ENCODE data around the gene DCTN2. TPM values are rescaled to one million over a fixed set of nuclear protein-coding genes. Genes with fewer than 3 reads are reported as not detected.

DCTN2 gene
- polyA plus RNA-seq, 1 donor (not counting 4 experiments of a cell fraction or from before 2014, with no cell fraction given), result 132 TPM

- peak within 1 kb of the TSS; percentile 85 for H3K4me2 ChIP-seq (ENCODE audit: control insufficient read depth, extremely low read depth, insufficient read depth, low read depth, low read length)
- peak within 1 kb of the TSS; percentile 94 for H3K9ac ChIP-seq (ENCODE audit: control insufficient read depth, extremely low read depth, insufficient read depth, low read length)
- H3K9me3 ChIP-seq (ENCODE audit: control insufficient read depth, low read depth, low read length), result no peaks in the 10 kb centered on the region
- no peak for TF ChIP-seq CTCF (optimal IDR thresholded peaks at IDR 0.05 in 1 of 3, IDR thresholded peaks at IDR 0.05 in 1 of 3, conservative IDR thresholded peaks at IDR 0.05 in 1 of 3; ENCODE audit: extremely low read depth in 1 of 3, insufficient read depth in 2 of 3, low read length in 3 of 3)
- no peak for TF ChIP-seq EZH2 (IDR thresholded peaks at IDR 0.05; ENCODE audit: low read length)
- H3K9me1 ChIP-seq (ENCODE audit: control insufficient read depth, extremely low read depth, insufficient read depth, low read length), result no peaks in the 10 kb centered on the region
- peaks cover 9% of the 10 kb centered on the region for H3K4me1 ChIP-seq (ENCODE audit: control insufficient read depth, extremely low read depth, insufficient read depth, low read length)
- peak within 1 kb of the TSS; percentile 87 for H3K27ac ChIP-seq (ENCODE audit: control insufficient read depth, insufficient read depth, low read length)
- H3K79me2 ChIP-seq (ENCODE audit: control insufficient read depth, insufficient read depth, low read length), result peaks cover 27% of the 10 kb centered on the region
- dilution Hi-C loops (cut with MboI; ENCODE audit: extremely low pct_ligation_motif_present, low sequenced_read_pairs), result no loop called here
- peak; percentile 84 for DNase-seq (ENCODE audit: low read depth, low spot score)
- FAIRE-seq, result peak; percentile 64
- H3K27me3 ChIP-seq (ENCODE audit: control insufficient read depth, extremely low read depth, insufficient read depth, low read length), result no peaks in the 10 kb centered on the region
- H3K4me3 ChIP-seq (ENCODE audit: control insufficient read depth in 2 of 3, extremely low read depth in 1 of 3, insufficient read depth in 2 of 3, low read depth in 1 of 3, low read length in 3 of 3), result peak within 1 kb of the TSS; percentile 81 to 99 (median 96)
- H3K36me3 ChIP-seq (ENCODE audit: control insufficient read depth in 2 of 2, extremely low read depth in 1 of 2, insufficient read depth in 2 of 2, low read length in 2 of 2), result peaks cover 21 to 22% of the 10 kb centered on the region in 2 experiments
- peak within 1 kb of the TSS; percentile 87 for H2AFZ ChIP-seq (ENCODE audit: control insufficient read depth, low read length)
- H4K20me1 ChIP-seq (ENCODE audit: control insufficient read depth, extremely low read depth, insufficient read depth, low read length), result no peaks in the 10 kb centered on the region
Measured at GRCh38 chr12:57487597-57488401, 59.2 kb downstream of the DCTN2 start, which contains the start of gene MARS1. TSS of gene MARS1 (plus strand) at chr12:57488068. CDS start at chr12:57488091, 23 bp downstream.

GRCh38 chr12:57487055-57487596, 59.9 kb downstream of the DCTN2 start:
- no peaks in the 10 kb centered on the region for H3K27me3 ChIP-seq (ENCODE audit: control insufficient read depth, extremely low read depth, insufficient read depth, low read length)
- H3K4me2 ChIP-seq (ENCODE audit: control insufficient read depth, extremely low read depth, insufficient read depth, low read depth, low read length), result peak overlapping the region; percentile 61
- H3K9me1 ChIP-seq (ENCODE audit: control insufficient read depth, extremely low read depth, insufficient read depth, low read length), result no peaks in the 10 kb centered on the region
- H4K20me1 ChIP-seq (ENCODE audit: control insufficient read depth, extremely low read depth, insufficient read depth, low read length), result no peaks in the 10 kb centered on the region
- no peak overlapping the region for H3K27ac ChIP-seq (ENCODE audit: control insufficient read depth, insufficient read depth, low read length)
- dilution Hi-C loops (cut with MboI; ENCODE audit: extremely low pct_ligation_motif_present, low sequenced_read_pairs), result no loop called here
- DNase-seq (ENCODE audit: low read depth, low spot score) (no peak), FAIRE-seq (no peak)
- H2AFZ ChIP-seq (ENCODE audit: control insufficient read depth, low read length), result peak overlapping the region; percentile 70
- H3K36me3 ChIP-seq (ENCODE audit: control insufficient read depth in 2 of 2, extremely low read depth in 1 of 2, insufficient read depth in 2 of 2, low read length in 2 of 2), result peaks cover 19% of the 10 kb centered on the region in 2 experiments
- TF ChIP-seq EZH2 (IDR thresholded peaks at IDR 0.05; ENCODE audit: low read length) (no peak), CTCF (optimal IDR thresholded peaks at IDR 0.05 in 1 of 3, IDR thresholded peaks at IDR 0.05 in 1 of 3, conservative IDR thresholded peaks at IDR 0.05 in 1 of 3; ENCODE audit: extremely low read depth in 1 of 3, insufficient read depth in 2 of 3, low read length in 3 of 3) (no peak)
- H3K4me1 ChIP-seq (ENCODE audit: control insufficient read depth, extremely low read depth, insufficient read depth, low read length), result peaks cover 9% of the 10 kb centered on the region
- peak overlapping the region; percentile 94 for H3K9ac ChIP-seq (ENCODE audit: control insufficient read depth, extremely low read depth, insufficient read depth, low read length)
- H3K79me2 ChIP-seq (ENCODE audit: control insufficient read depth, insufficient read depth, low read length), result peaks cover 26% of the 10 kb centered on the region
- no peaks in the 10 kb centered on the region for H3K9me3 ChIP-seq (ENCODE audit: control insufficient read depth, low read depth, low read length)
- H3K4me3 ChIP-seq (ENCODE audit: control insufficient read depth in 2 of 3, extremely low read depth in 1 of 3, insufficient read depth in 2 of 3, low read depth in 1 of 3, low read length in 3 of 3), result no peak overlapping the region
